Transverse colon (tissue), 4 donors: ENCODE measurements around the gene P2RX7.

Experiments
- POLR2A ChIP-seq: fragments of 450-650 bp; IDR thresholded peaks from one replicate; pipeline ENCODE4 v1.6.1; 2016; ENCODE audit warnings: antibody characterized with exemption, mild to moderate bottlenecking, moderate library complexity
- POLR2AphosphoS5 ChIP-seq, 3 donors: sonication (generic); formaldehyde crosslinking; IDR thresholded peaks; one replicate each; pipeline ENCODE4 v1.6.1; 2016; ENCODE audit warnings: antibody characterized with exemption in 3 of 3
- TF ChIP-seq, protein P1 (sequence below), 5 experiments: fragments of 200-600 bp in 3 of 5; fragments of 450-650 bp in 2 of 5; sonication (generic) in 3 of 5; IDR thresholded peaks; 1 replicate in 2 of 5; 2 replicates in 3 of 5; pipeline ENCODE4 v1.5.1; 2016 to 2017; ENCODE audit warnings: antibody characterized with exemption in 5 of 5, inconsistent platforms in 3 of 5, mild to moderate bottlenecking in 2 of 5, moderate library complexity in 1 of 5

DNA sequence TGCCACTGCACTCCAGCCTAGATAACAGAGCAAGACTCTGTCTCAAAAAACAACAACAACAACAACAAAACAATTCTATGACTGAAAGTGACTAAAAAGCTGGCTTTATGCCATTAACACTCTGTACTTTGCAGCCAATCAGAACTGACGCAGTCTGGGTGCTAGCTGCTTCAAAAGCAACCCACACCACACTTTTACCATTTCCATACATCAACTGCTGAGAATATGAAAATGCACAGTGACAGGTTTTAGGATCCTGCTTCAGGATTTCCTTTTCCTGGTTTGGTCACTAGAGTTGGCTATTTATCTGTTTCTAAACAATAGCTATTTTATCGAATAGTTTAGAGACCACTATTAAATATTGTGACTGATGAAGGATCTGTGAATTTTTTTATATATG, 54.1 kb downstream of the P2RX7 start:
- TF ChIP-seq, protein P1, sequence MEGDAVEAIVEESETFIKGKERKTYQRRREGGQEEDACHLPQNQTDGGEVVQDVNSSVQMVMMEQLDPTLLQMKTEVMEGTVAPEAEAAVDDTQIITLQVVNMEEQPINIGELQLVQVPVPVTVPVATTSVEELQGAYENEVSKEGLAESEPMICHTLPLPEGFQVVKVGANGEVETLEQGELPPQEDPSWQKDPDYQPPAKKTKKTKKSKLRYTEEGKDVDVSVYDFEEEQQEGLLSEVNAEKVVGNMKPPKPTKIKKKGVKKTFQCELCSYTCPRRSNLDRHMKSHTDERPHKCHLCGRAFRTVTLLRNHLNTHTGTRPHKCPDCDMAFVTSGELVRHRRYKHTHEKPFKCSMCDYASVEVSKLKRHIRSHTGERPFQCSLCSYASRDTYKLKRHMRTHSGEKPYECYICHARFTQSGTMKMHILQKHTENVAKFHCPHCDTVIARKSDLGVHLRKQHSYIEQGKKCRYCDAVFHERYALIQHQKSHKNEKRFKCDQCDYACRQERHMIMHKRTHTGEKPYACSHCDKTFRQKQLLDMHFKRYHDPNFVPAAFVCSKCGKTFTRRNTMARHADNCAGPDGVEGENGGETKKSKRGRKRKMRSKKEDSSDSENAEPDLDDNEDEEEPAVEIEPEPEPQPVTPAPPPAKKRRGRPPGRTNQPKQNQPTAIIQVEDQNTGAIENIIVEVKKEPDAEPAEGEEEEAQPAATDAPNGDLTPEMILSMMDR (IDR thresholded peaks at IDR 0.05), result no peak
- no peak for TF ChIP-seq POLR2A
- TF ChIP-seq POLR2AphosphoS5 (IDR thresholded peaks at IDR 0.05), result no peak
